Tongue (tissue), 2 donors: ENCODE results near the gene ZFP36L1. TPM values are rescaled to one million over a fixed set of nuclear protein-coding genes. Genes with fewer than 3 reads are reported as not detected.

ENCODE experiments used
- DNase-seq: peaks from one replicate; pipeline ENCODE4 v3.0.0-alpha.2; 2015
- total RNA-seq: library from RNA; depleted of rRNA; stranded (reverse); fragments of >200 nt; gene quantifications from one replicate; pipeline ENCODE4 v1.2.3, GENCODE V29; 2014

The ZFP36L1 gene
- total RNA-seq, 1 donor from 2014 or later, result 282 TPM

DNA sequence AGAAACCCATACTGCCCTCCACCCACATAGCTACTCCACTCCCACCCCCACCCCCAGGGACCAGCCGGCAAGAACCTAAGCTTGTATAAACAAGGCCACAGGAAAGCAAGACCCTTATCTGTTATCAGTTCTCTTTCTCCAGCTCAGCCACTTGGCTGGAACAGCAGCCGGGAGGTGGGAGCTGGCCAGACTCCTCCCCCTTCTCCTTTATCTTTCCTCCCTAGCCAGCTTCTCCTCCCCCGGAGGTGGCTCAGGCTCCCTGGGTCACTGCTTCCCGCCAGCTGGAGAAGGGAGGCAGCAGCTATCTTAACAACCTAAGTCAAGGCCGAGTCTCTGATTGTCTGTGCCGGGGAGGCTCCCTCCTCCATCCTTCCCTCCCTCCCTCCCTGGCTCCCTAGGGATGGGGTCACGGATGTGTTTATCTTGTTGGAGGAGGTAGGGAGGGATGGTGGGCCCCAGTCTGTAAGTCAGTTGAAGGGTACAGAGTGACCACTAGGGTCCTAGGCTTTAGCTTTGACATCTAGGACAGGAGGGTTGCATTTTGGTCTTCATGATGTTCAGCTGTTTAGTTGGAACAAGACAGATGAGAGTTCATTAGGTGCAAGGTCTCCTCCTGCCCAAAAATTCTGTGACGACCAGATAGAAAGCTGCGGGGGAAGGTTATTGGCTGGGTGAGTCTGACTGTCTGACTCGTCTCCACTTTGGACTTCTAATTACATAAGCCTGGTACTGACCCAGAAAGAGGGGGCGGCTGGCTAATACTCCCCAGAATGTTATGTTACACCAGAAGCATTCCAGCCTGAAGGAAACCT lies 29.7 kb downstream of the ZFP36L1 start:
- DNase-seq, result peak; percentile 62

DNA sequence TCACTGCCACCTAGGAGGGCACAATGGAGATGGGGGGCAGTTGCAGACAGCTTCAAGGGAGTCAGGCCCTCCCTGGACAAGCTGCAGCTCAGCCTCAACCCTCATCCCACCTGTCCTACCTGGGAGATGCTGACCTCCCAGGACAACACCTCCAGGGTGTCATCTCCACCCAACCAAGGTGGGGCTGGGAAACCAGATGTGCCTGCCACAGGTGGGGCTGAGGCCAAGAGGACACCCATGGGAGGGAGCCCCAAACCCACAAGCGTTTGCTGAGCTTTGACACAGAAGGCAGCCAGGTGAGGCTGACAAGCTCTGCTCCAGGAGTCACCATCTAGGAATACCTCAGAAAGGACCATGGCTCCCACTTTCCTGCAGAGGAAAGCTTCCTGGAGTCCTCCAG lies 31.5 kb downstream of the ZFP36L1 start:
- DNase-seq, result no peak

DNA sequence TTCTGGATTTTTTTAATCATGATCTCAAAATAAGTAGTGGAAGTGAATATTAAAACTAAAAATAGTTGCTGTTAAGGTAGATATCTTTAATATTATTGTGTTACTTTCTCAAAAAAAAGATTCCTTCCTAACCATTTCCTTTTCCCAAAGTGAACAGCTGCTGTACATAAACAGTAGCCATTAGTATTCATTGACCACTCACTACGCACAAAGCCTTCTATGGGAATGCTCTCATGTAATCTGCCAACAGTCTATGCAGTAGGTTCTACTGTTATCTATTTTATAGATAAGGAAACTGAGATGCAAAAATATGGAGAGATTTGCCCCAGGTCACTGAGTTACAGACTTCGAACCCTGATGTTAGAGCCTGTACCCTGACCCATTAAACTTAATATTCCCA lies 32.1 kb downstream of the ZFP36L1 start:
- DNase-seq, result no peak

DNA sequence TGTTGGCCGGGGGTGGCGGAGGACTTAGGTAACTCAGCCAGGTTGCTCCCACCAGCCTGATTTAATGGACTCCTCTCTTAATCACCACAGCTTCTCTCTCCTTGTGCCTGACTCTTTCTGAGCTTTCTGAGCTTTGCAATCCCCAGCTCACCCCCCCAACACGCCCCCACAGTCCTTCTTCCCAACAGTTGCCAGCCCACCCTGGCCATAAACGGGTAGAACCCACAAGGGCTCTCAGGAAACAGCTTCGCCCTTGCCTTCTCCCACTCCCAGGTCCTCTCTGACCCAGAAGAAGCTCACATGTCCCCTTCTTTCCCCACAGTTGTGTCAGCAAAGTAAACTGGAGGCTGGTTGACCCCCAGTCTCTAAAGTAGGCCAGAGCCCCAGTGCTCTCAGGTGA lies 32.9 kb downstream of the ZFP36L1 start:
- DNase-seq, result no peak

DNA sequence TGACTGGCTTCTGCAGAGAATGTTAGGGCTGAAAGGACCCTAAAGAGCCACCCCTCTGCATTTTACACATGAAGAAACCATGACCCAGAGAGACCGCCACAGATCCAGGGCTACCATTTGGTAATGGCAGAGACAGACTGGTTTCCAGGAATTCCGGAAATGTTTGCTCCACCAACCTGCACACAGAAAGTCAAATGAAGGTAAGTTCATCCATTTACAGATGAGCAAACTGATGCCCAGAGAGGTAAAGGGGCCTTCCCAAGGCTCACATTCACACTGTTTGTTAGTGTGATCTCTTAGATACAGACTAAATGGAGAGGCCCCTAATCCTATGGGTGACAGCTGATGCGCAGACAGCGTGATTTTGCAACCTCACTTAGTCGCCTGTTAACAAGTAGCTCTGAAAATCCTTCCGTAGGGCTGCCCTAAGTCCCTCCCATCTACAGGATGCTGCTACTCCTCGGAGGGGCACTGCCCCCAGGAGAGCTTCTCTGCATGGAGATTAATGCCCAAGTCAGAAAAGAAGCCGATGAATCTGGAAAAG lies 33.8 kb downstream of the ZFP36L1 start:
- DNase-seq, result peak; percentile 80

DNA sequence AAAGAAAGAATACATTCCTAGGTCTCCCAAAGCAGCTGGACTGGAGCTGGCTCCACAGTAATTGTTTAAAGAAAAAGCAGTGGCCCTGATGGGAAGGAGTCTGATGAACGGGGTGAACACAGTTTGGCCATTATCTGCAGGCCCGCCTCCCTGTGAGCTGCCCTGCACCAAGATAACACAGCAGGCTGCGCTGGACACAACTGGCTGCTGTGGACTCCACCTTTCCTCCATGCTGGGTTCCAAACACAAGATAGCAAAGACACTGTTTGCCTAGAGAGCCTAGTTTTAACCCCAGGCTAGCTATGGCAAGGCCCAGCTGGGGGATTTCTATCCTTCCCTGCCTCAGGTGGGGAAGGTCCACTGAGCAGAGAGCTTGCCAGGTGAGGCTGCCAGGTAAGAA lies 34.6 kb downstream of the ZFP36L1 start:
- no peak for DNase-seq

DNA sequence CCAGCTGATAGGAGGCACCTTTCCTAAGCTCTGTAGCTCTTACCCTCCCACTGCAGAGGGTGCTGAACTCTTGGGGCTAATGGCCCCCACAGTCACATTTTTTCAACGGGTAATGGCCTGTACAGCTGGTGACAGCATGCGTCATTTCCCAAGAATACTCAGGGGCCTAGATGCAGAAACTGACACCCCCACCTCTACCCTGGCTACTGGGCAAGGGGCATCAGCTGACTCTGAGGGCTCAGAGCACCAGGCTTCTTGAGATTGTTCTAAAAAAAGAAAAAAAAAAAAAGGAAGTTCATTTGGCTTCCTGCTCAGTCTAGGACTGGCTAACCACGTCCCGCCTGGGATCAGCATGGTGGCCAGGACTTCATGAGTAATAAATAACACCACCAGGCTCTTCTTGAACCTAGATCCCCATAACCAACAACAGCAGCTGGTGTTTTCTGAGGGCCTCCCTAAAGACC lies 35.2 kb downstream of the ZFP36L1 start:
- DNase-seq, result peak; percentile 92

DNA sequence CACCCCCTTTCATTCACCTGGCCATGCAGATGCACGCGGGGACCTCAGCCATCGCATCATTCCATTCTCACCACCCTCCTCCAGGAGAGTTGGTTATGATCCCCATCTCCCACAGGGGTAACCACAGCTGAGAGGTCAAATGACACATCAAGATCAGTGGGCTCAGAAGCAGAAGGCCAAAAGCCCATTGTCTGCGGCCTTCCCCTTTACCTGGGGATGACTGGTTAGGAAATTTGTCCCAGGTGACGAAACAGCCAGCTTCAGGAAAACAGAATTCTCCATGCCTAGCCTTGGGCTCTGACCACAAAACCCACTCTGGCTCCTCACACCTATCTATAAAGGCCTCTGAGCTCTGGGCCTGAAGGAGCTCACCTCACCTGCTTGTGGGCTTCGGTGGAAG lies 36.1 kb downstream of the ZFP36L1 start:
- DNase-seq, result no peak

DNA sequence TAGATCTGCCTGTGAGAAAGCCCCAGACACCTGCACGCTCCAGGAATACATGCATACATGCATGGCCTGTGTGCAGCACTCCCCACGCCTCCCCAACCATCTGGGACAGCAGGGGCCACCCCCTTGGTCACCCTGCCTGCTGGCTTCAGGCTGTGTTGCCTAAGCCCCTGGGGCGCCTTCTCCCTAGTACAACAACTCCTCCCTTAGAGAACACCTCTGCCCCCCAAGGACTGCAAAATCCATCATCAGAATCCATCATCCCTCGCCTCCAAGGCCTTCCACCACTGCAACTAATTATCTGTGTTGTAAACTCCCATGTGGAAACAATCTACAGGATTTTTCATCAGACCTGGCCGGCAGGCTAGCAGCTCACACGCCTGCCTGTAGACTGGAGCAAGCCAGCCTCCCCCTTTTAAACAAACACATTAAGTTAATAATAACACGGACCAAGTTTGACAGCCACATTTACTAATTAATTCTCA lies 36.8 kb downstream of the ZFP36L1 start:
- peak; percentile 50 for DNase-seq

DNA sequence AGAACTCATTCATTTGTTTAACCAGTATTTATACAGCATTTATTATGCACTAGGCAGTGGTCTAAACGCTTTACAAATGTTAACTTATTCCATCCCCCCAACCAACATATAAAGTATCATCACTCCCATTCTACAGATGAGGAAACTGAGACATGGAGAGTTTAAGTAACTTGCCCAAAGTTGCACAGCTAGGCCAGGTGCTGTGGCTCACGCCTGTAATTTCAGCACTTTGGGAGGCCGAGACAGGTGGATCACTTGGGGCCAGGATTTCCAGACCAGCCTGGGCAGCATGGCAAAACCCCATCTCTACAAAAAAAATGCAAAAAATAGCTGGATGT lies 37.9 kb downstream of the ZFP36L1 start:
- no peak for DNase-seq

DNA sequence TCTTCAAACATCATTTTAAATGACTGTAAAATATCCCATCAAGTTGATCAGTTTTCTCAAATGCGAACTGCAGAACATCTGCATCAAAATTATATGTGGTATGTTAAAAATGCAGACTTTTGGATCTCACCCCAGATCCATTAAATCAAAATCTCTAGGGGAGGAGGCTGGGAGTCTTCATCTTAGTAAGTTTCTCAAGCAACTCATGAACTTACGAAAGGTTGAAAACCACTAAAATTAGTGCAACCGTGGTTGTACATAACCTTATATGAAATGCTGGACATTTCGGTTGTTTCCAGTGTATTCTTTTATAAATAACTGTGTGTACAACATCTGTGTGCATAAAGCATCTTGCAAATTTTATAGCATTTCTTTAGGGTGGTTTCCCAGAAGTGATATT lies 39.2 kb downstream of the ZFP36L1 start:
- peak; percentile 72 for DNase-seq

DNA sequence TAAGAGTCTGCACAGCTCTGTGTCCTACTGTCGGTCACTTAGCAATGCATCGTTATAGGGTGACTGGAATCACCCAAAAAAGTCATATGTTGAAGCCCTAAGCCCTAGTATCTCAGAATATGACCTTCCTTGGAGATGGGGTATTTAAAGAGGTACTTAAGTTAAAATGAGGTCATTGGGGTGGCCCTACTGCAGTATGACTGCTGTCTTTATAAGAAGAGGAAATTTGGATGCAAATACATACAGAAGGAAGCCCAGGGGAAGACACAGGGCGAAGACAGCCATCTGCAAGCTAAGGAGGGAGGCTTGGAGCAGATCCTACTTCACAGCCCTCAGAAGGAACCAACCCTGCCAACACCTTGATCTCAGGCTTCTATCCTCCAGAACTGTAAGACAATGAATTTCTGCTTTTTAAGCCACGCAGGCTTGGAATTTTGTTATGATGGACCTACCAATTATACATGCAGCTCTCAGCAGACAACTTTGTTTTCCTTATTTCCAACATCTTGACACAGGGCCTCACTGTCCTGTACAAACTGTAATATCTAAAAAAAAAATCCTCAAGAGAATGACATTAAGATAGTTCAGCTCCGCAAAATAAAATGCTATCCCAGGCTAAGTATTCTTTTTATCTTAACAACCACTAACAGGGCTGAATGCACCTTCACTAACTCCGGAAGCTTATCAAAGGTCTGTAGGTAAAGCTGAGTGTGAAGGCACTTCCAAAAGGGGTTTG lies 40.4 kb downstream of the ZFP36L1 start:
- DNase-seq, result no peak

DNA sequence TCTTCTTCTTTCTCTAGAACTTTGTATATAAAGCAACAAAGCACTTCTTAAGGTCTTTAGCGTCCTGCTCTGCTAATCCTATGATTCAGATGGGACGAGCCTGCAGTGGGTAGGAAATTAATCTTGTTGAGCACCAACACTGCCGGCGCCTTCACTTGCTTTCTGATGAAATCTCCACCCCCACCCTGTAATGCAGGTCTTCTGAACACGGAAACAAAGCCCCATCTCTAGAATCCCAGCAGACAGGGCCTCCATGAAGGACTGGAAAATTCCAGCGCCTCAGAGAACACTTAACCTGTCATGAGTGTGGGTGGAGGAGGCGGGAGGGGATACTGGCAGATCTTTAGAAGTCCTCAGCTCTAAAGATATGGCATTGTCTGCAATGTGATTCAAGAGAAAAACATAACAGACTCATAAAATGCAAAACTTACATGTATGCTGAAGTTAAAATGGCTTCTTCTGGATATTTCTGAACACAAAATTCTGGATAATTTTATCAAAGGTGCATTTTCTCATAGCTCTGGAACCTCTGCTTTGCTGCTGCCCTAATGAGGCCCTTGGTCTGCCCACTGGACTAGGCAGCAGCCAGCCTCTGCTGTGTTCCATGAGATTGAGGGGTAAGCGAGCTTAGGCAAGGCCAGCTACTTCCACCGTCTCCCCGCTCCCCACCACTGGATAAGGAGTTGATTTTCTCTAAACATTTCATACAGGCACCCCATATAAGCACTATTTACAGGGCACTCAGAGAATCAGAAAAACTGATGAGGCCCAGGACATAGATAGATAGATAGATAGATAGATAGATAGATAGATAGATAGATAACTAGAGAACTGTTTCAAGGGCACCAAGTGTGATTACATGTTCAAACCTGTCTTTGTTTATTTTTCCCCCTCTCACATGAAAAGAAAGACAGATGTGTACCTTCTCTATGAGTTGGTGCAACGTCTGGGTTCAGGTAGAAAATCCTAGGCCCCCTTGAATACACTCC lies 43.1 kb downstream of the ZFP36L1 start:
- no peak for DNase-seq

DNA sequence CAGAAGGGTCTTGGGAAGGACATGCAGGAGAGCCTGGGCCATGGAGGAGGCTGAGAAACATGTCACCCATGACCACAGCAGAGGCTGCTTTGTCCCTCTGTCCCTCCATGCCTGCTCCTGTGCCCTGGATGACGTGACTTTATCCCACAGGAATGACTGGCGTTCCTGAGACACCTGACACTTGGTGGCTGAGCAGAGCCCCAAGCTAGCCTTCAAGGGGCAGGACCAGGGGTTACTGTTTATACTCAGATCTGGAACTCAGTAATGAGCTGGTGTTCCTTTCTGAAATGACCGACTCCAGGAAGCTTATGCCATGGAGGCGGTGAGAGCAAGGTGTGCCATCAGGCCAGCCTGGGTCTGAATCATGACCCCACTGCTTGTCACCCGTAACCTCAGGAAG lies 44.2 kb downstream of the ZFP36L1 start:
- no peak for DNase-seq

DNA sequence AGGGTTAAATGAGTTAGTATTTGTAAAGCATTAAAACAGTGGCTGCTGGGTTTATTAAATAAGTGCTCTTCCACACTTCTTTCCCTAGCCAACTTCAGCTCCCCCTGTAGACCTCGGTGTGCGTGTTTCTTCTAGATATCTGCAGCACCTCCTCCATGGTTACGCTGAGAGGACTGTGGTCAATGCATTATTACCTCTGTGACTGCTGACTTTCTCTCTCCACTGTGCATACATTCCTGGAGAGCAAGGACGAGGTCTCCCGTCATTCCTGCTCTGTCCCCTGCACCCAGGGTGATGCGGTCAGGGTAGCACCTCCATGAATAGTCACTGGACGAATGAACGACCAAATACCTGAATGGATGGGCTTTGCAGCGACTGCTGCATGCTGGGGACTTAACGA lies 44.6 kb downstream of the ZFP36L1 start:
- no peak for DNase-seq

DNA sequence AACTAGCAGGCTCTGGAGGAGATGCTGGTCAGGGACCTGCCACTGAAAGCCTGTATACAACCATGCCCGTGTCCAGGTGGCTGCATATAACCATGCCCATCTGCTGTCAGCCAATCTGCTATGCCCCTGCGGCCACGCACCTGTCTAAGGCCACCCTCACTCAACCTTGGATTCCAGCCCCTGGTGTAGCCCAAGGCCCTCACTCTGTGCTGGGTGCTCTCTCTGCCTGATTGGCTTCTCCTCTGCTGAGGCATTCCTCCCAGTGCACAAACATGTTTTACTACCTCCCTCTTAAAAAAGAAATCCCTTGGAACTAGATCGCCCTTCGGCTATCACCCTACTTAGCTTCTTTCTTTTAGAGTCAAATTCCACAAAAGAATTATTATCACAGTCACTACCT lies 45.5 kb downstream of the ZFP36L1 start:
- no peak for DNase-seq

DNA sequence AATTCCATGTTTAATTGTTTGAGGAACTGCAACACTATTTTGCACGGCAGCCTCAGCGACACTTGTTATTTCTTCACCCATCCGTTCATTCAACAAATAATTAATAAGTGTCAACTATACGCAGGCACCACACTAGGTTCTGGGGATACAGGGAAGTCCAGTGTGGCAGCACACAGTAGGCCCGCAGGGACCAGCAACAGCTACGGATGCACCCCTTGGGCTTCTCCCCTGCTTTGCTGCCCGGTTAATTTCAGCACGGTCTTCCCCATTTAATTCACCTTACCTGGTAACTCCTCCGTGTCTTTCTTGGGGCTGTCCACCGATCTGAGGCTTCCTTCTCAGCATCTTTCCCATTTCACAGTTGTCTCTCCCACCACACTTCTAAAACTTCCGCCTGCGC lies 48.3 kb downstream of the ZFP36L1 start:
- no peak for DNase-seq

DNA sequence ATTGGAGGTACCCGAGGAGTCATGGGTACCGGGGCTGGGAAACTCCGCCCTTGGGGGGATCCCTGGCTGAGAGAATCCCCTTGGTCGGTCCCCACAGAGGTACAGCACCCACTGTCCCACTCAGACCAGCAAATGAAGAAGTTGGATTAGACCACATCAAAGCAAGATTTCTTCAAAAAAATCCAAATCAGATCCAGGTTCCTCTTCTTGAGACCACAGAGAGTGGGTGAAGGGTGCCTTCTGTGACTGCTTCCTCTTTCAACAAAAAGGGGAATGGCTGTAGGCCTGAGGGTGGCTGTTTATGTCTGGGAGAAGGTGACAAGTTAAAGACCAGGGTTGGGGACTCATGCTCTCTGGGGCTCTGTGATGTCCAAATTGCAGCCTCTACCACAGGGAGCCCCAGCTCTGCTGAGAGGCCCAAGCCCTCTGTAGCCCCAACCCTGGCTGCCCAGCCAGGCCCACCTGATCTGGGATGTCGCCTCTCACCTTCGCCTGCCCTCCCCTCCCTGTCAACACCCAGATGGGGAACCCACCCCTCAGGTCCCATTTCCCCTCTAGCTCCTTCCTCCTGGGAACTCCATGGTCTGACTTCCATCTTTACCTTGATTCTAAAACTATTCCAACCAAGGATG lies 50.9 kb downstream of the ZFP36L1 start:
- DNase-seq, result no peak

DNA sequence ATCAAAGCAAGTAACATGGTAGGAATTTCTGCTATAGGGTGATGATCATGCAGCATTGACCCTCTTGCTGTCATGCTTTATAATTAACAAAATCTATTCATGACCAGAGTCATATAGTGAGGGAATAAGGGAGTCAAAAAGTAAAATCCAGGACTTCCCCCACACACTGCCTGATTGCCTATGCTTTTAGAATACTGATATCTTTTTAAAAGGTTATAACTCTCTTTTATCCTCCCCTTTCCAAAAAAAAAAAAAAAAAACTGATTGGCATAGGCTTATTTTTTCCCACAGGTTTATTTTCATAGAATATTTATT lies 51.4 kb downstream of the ZFP36L1 start:
- no peak for DNase-seq

DNA sequence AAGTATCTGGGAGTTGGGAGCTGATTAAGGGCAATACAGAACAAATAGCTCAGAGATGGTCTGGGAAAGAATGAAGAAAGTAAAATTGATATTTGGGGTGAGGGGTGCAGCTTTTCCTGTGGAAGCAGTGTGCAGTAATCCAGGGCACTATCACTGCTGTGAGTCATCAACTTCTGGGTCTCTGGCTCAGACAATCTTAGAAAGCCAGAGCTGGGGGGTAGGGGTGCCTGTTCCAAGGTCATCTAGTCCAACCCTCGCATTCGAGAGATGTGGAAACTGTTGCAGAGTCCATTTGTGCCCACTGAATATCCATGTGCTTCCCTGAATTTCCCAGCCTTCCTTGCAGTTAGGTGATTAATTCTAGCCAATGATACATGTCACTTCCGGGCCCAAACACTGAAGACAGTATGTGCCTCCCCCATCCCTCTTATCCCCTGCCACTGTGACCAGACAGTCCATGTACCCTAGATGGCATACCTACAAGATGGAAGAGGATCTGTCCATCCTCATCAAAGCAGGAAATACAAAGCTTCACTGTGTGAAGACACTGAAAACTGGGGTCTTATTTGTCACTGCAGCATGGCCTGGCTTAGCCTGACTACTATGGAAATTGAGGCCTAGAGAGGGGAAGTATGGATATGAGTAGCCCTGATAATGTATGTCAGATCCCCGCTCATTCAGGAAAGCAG lies 51.9 kb downstream of the ZFP36L1 start:
- DNase-seq, result no peak

DNA sequence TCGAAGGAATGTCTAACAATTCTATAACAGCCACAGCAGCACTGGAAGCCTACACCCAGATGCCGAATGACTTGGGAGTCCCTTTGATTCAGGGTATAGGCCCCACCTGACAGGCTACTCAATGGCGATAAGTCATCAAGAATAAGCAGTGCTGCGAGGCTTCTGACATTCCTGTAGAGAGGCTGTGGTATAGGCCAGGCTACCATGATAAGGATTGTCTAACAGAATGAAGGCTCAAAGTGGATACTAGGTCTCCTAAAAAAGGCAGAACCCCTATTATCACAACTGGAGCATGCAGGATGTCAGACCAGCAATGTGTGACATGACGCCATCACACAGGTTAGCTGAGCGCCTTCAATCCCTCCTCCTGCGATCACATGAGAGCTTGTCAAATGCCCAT lies 53.2 kb downstream of the ZFP36L1 start:
- no peak for DNase-seq
